Measurements from ENCODE around the gene WDR27.

WDR27 gene

GRCh38 chr6:169575821-169576220, 126.0 kb downstream of the WDR27 start:
- no peaks in the 10 kb centered on the region; the same call in 1 of the 2 replicates for H3K36me3 ChIP-seq (ENCODE audit: insufficient read depth, low read length)
- no peaks in the 10 kb centered on the region for H3K9me3 ChIP-seq (ENCODE audit: control insufficient read depth, insufficient read depth, low read length)
- no peak overlapping the region for H3K9ac ChIP-seq (ENCODE audit: low read depth, low read length)
- H3K4me1 ChIP-seq (ENCODE audit: insufficient read depth, low read length) = no peaks in the 10 kb centered on the region

GRCh38 chr6:169575365-169575764, 126.5 kb downstream of the WDR27 start:
- no peak overlapping the region for H3K9ac ChIP-seq (ENCODE audit: low read depth, low read length)
- H3K36me3 ChIP-seq (ENCODE audit: insufficient read depth, low read length) = no peaks in the 10 kb centered on the region; the same call in 1 of the 2 replicates
- no peaks in the 10 kb centered on the region for H3K4me1 ChIP-seq (ENCODE audit: insufficient read depth, low read length)
- H3K9me3 ChIP-seq (ENCODE audit: control insufficient read depth, insufficient read depth, low read length) = no peaks in the 10 kb centered on the region

- H3K9me3 ChIP-seq (ENCODE audit: control insufficient read depth, insufficient read depth, low read length) = no peaks in the 10 kb centered on the region
- H3K4me1 ChIP-seq (ENCODE audit: insufficient read depth, low read length) = no peaks in the 10 kb centered on the region
- no peaks in the 10 kb centered on the region; the same call in 1 of the 2 replicates for H3K36me3 ChIP-seq (ENCODE audit: insufficient read depth, low read length)
- no peak overlapping the region for H3K9ac ChIP-seq (ENCODE audit: low read depth, low read length)
These were observed 127.4 kb downstream of the WDR27 start for GRCh38 chr6:169574420-169574819.

GRCh38 chr6:169573883-169574282, 127.9 kb downstream of the WDR27 start:
- no peaks in the 10 kb centered on the region; the same call in 1 of the 2 replicates for H3K36me3 ChIP-seq (ENCODE audit: insufficient read depth, low read length)
- H3K9ac ChIP-seq (ENCODE audit: low read depth, low read length) = no peak overlapping the region
- no peaks in the 10 kb centered on the region for H3K4me1 ChIP-seq (ENCODE audit: insufficient read depth, low read length)
- no peaks in the 10 kb centered on the region for H3K9me3 ChIP-seq (ENCODE audit: control insufficient read depth, insufficient read depth, low read length)

- Histone ChIP-seq H3K36me3 (ENCODE audit: insufficient read depth, low read length) (no peaks in the 10 kb centered on the region), H3K4me1 (ENCODE audit: insufficient read depth, low read length) (no peaks in the 10 kb centered on the region), H3K9me3 (ENCODE audit: control insufficient read depth, insufficient read depth, low read length) (no peaks in the 10 kb centered on the region), H3K9ac (ENCODE audit: low read depth, low read length) (no peak overlapping the region)
These were observed 130.5 kb downstream of the WDR27 start for GRCh38 chr6:169571123-169571962.

GRCh38 chr6:169568314-169569087, 133.3 kb downstream of the WDR27 start:
- Histone ChIP-seq H3K4me1 (ENCODE audit: insufficient read depth, low read length) (no peaks in the 10 kb centered on the region), H3K36me3 (ENCODE audit: insufficient read depth, low read length) (no peaks in the 10 kb centered on the region), H3K9me3 (ENCODE audit: control insufficient read depth, insufficient read depth, low read length) (no peaks in the 10 kb centered on the region), H3K9ac (ENCODE audit: low read depth, low read length) (no peak overlapping the region)

- Histone ChIP-seq H3K9me3 (ENCODE audit: control insufficient read depth, insufficient read depth, low read length) (no peaks in the 10 kb centered on the region), H3K4me1 (ENCODE audit: insufficient read depth, low read length) (no peaks in the 10 kb centered on the region), H3K9ac (ENCODE audit: low read depth, low read length) (no peak overlapping the region), H3K36me3 (ENCODE audit: insufficient read depth, low read length) (no peaks in the 10 kb centered on the region)
These were observed 134.0 kb downstream of the WDR27 start for GRCh38 chr6:169567819-169568218.

GRCh38 chr6:169566961-169567750, 134.7 kb downstream of the WDR27 start:
- Histone ChIP-seq H3K9me3 (ENCODE audit: control insufficient read depth, insufficient read depth, low read length) (no peaks in the 10 kb centered on the region), H3K36me3 (ENCODE audit: insufficient read depth, low read length) (no peaks in the 10 kb centered on the region), H3K9ac (ENCODE audit: low read depth, low read length) (no peak overlapping the region), H3K4me1 (ENCODE audit: insufficient read depth, low read length) (no peaks in the 10 kb centered on the region)

- Histone ChIP-seq H3K9ac (ENCODE audit: low read depth, low read length) (no peak overlapping the region), H3K9me3 (ENCODE audit: control insufficient read depth, insufficient read depth, low read length) (no peaks in the 10 kb centered on the region; the same call in 1 of the 2 replicates), H3K36me3 (ENCODE audit: insufficient read depth, low read length) (no peaks in the 10 kb centered on the region), H3K4me1 (ENCODE audit: insufficient read depth, low read length) (no peaks in the 10 kb centered on the region)
These were observed 135.5 kb downstream of the WDR27 start for GRCh38 chr6:169566319-169566718.

- no peak overlapping the region for H3K9ac ChIP-seq (ENCODE audit: low read depth, low read length)
- H3K36me3 ChIP-seq (ENCODE audit: insufficient read depth, low read length) = peaks cover 3% of the 10 kb centered on the region; the same call in 1 of the 2 replicates
- H3K4me1 ChIP-seq (ENCODE audit: insufficient read depth, low read length) = no peaks in the 10 kb centered on the region
- H3K9me3 ChIP-seq (ENCODE audit: control insufficient read depth, insufficient read depth, low read length) = no peaks in the 10 kb centered on the region; the same call in 1 of the 2 replicates
These were observed 137.2 kb downstream of the WDR27 start for GRCh38 chr6:169564453-169565240.

GRCh38 chr6:169561665-169562064, 140.2 kb downstream of the WDR27 start:
- H3K36me3 ChIP-seq (ENCODE audit: insufficient read depth, low read length) = peaks cover 10% of the 10 kb centered on the region; the same call in 1 of the 2 replicates
- no peak overlapping the region for H3K9ac ChIP-seq (ENCODE audit: low read depth, low read length)
- H3K4me1 ChIP-seq (ENCODE audit: insufficient read depth, low read length) = no peaks in the 10 kb centered on the region; the same call in 1 of the 2 replicates
- no peaks in the 10 kb centered on the region; the same call in 1 of the 2 replicates for H3K9me3 ChIP-seq (ENCODE audit: control insufficient read depth, insufficient read depth, low read length)

- peaks cover 10% of the 10 kb centered on the region; the same call in 1 of the 2 replicates for H3K36me3 ChIP-seq (ENCODE audit: insufficient read depth, low read length)
- no peaks in the 10 kb centered on the region; the same call in 1 of the 2 replicates for H3K9me3 ChIP-seq (ENCODE audit: control insufficient read depth, insufficient read depth, low read length)
- H3K4me1 ChIP-seq (ENCODE audit: insufficient read depth, low read length) = no peaks in the 10 kb centered on the region; the same call in 1 of the 2 replicates
- no peak overlapping the region for H3K9ac ChIP-seq (ENCODE audit: low read depth, low read length)
These were observed 142.2 kb downstream of the WDR27 start for GRCh38 chr6:169559592-169559991.

GRCh38 chr6:169558774-169559441, 142.9 kb downstream of the WDR27 start:
- H3K9me3 ChIP-seq (ENCODE audit: control insufficient read depth, insufficient read depth, low read length) = no peaks in the 10 kb centered on the region; the same call in 1 of the 2 replicates
- no peak overlapping the region for H3K9ac ChIP-seq (ENCODE audit: low read depth, low read length)
- H3K36me3 ChIP-seq (ENCODE audit: insufficient read depth, low read length) = peaks cover 10% of the 10 kb centered on the region; the same call in 1 of the 2 replicates
- H3K4me1 ChIP-seq (ENCODE audit: insufficient read depth, low read length) = no peaks in the 10 kb centered on the region; the same call in 1 of the 2 replicates
